Measurements from ENCODE around the gene MCU.
"Not testable (repeated sequence)": the region's sequence is repeated elsewhere in the genome, so short reads cannot be mapped to it uniquely, and the experiment has no call there.

MCU gene

DNA sequence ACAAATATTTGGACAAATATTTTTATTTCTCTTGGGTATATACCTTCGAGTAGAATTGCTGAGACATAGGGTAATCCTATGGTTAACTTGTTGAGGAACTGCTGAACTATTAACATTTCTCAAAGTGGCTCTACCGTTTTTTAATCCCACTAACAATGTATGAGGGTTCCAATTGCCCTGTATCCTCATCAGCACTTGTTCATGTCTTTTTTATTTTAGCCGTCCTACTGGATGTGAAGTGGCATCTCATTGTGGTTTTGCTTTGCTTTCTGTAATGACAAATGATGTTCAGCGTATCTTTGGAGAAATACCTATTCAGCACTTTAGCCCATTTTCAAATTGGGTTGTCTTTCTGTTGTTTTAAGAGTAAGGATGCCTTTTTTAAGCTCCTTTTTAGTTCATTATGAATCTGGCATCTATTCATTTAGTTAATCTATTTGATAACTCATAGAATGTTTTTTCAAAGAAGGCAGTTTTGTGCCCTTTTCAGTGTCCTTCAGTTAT is 40.0 kb downstream of the MCU start:
- no peak for DNase-seq

DNA sequence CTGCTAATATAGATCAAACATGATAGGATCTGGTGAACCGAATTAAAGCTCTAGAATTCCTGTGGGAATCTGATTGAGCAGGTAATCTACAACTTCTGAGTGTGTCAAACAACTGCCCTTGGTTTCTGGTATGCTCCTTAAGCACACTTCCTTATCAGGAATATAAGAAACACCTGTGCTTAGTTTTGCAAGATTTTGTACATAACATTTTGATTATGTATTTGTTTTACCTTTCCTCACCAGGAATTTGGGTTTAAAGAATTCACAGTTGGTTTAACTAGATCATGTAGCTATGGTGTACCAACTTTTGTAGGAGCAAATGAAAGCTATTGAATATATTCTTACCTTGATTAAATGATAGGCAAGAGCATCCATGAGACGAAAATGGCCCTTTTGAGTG is 40.6 kb downstream of the MCU start:
- DNase-seq, result no peak

DNA sequence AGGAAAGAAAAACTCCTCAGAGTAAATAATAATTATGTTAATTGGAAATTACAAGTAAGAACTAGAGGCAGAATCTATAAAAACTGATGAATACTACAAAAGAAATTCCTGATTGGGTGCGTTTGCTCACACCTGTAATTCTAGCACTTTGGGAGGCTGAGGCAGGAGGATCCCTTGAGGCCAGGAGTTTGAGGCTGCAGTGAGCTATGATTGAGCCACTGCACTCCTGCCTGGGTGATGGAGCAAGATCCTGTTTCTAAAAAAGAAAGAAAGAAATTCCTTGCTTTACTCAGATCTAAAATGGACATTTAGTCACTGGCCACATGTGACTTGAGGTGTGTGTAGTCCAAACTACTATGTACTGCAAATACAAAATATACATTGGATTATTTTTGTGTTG is 42.0 kb downstream of the MCU start:
- DNase-seq, result no peak

DNA sequence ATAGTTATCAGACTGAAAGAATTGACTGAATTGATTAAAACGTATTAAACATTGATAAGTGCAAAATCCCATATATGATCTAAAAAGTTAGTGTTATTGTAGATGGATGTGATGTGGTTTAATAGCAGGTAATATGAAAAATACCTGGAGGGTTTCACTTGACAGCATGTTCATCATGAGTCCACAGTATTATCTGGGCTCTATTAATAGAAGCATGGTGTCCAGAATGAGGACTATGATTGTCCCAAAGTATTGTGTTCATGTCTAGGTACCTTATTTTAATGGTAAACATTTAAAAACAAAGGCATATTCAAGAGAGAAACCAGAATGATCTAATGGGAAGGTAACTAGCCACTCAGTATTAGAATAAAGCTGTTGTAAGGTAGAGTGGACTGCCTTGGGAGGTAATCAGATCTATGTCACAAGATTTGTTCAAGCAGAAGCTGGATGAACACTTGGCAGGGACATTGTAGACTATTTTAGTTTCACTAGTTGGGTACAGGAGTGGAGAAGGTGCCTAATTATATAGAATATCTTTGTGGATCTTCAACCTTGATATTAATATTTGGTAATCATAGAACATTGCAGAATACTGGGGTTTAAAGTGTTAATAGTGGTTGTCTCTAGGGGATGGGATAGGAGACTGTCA is 43.5 kb downstream of the MCU start:
- DNase-seq, result no peak

DNA sequence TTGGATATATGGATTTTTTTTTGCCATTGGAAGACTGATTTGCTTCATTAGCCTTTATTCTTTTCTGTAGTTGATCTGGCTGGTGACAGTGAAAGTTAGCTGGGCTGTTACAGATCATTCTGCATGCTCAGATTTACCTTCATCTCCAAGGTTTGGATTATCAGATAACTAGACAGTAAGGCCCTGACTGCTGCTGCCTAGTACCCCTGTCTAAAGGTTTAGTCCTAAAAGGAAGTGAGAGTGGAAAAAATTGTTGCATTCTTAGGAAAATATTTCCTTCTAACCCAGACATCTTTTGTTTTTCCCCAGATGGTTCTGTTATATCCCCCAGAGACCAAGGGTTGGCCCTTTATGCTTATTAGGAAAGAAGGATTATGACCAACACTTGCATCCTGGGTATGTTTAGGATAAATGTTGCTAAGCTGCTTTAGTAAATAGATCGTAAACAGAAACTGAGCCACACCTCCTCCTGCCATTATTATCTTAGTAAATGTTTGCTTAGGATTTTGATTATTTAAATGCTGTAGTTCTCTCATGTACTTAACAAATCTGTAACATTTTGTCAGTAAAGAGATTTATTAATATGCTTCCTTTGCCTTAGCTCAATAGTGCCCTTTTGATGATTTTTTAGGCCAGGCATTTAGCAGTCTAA is 44.4 kb downstream of the MCU start:
- DNase-seq, result no peak

DNA sequence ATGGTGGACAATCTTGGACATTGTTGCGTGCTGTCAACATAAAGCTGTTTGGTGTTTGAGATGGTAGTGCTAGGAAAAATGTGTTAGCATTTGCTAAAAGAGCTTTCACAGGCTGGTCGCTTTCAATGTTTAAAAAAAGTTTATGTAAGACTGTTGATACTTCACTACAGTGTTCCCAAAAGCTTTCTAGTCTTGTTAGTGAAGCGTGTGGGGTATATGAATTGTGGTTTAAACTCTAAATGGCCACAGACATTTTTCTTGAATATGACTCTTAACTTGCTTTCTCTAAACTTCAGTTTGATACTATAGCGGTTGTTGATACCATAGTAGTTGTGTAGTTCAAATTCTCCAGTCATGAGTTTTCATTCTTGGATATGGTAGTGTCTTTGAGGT is 44.9 kb downstream of the MCU start:
- DNase-seq, result no peak

DNA sequence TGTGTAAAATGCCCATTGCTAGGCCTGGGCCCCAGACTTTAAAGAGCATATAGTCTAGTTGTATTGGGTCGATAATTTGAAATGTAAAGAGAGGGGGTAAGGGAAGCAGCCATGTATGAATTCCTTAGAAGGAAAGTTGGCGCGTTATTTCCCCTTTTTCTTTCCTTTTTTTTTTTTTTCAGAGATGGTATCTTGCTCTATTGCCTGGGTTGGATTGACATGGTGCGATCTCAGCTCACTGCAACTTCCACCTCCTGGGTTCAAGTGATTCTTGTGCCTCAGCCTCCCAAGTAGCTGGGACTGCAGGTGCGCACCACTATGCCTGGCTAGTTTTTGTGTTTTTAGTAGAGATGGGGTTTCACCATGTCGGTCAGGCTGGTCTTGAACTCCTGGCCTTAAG is 45.4 kb downstream of the MCU start:
- DNase-seq, result not testable (repeated sequence)

DNA sequence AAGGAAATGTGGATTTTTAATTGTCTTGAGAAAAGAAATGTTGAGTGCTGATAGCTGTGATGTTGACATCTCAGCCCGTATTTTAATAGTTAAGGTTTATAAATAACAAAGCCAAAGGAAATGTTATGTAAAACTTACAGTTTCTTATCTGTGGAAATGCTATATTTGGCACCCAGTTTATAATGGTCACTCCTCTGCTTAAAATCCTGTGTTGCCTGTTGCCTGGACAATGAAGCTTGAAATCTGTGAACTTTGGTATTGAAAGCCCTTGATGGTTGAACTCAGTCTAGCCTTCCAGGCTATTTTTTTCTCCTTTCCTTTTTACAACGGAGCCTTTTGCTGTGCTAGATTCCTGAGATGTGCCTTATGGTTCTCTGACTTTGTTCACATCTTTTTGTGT is 46.5 kb downstream of the MCU start:
- no peak for DNase-seq

DNA sequence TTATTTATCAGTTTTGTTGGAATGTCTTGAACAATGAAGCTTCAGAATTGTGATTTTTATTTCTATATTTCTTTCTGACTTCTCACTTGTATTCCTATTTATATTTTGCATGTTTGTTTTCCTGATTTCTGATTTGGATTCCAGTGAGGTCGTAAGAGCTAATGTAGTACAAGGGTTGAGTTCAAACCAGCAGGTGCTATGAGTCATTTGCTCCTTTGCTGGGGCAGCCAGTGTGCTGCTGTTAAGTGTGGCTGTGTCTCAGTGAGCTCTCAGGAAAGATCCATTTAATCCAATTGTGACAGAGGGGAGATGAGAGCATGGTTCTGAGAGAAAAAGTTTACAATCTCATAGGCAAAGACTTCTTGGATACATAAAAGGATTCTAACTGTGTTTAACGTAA is 48.6 kb downstream of the MCU start:
- DNase-seq, result no peak

DNA sequence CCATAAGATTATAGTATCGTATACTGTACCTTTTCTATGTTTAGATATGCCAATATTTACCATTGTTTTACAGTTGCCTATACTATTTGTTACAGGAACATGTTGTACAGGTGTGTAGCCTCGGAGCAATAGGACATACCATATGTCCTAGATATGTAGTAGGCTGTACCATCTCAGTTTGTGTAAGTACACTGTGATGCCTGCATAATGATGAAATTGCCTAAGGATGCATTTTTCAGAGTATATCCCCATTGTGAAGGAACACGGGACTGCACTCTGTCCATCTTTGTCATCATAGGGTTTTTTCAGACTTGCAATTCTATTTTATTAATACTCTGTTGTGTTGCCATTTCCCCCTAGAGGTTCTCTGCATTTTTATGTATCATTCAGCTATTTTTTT is 50.1 kb downstream of the MCU start:
- no peak for DNase-seq

DNA sequence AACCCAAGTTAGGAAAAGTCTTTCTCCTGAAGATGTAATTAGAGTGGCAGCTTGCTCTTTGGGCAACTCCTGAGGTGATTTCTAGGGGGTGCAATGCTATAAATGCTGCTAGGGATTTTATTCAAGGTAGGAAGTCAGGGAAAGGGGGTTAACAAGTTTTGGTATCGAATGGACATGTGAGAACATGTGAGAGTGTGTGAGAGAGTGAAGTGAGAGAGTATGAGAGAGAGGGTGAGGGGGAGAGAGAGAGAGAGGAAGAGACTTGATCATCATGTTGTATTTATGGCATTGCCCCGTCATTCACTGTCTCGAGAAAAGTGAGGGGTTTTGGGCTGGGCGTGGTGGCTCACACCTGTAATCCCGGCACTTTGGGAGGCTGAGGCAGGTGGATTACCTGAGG is 50.9 kb downstream of the MCU start:
- DNase-seq, result no peak

DNA sequence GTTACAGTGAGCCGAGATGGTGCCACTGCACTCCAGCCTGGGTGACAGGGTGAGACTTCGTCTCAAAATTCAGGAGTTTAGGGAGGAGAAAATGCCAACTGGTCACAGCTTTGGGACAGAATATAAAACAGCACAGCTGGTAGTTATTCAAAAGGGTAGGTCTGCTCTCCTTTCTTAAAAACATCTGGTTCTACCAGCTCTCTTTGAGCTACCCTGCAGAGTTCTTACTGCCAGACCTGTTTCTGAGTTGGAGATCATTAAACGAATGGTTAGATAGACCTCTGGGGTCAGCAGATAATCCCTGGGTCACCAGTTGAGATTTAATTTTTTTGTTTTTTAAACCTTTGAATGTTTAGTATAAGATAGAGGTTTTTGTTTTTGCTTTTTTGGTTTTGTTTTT is 52.6 kb downstream of the MCU start:
- no peak for DNase-seq

DNA sequence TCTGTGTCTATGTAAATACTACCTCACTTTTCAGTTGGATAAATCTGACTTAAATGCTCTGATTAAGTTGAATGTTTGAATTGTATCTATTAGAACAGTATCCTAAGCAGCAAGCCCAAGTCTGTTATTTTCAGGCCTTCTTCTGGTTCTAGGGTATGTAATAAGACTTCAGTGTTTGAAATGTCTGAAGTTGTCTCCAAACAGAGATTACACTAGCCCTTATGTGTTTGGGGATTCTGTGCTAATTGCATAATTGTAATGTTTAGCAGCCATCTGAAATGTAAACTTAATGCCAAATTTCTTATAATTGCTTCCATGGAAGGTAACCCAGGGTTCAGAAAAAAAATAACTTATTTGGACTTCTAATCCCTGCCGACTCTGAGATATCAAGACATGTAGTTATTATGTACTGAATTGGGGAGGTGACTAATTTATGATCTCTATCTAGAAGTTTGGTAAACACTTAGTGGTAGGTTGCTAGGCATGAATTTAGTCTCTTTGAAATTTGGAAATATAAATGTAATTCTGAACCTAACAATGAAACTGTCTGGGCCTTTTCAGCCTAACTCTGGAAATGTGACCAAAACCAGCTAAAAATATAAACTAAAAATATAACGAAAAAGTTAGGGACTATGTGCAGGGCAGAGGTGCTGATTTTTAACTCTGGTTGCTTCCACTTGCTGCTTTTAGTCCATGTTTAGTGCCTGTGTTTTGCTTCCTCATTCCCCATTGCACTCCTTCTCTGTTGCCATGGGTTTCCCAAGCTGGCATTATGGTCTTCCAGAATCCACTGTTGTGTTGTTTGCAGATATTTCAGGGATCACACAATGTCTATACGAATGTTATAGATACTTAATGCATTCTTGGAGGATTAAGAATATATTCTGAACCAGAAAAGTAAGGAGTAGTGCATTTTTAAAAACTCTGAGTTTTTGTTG is 54.8 kb downstream of the MCU start:
- DNase-seq, result no peak

DNA sequence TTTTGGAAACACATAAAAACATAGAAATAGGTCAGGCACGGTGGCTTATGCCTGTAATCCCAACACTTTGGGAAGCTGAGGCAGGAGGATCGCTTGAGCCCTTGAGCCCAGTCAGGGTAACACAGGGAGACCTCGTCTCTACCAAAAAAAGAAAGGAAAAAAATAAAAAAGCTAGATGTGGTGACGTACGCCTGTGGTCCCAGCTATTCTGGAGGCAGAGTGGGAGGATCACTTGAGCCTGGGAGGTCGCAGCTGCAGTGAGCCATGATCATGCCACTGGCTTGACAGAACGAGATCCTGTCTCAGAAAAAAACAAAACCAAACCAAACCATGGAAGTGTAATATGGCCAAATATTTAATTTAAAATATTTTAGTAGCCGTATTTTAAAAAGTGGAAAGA is 55.6 kb downstream of the MCU start:
- no peak for DNase-seq

DNA sequence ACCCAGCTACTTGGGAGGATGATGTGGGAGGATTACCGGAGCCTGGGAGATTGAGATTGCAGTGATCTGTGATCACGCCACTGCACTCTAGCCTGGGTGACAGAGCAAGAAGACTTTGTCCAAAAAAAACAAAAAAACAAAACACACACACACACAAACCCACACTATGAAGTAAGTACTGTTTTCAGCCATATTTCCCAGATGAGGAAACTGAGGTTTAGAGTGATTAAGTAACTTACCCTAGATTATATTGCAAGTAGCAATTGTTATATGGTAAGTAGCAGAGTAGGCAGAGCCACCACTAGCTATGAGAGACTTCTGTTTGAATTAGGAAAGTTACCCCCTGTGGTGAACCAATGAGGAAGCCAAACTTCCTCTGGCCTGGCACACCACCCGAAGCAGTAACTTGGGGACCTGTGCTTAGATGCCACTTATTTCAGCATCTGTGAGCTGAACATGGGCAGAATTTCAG is 61.9 kb downstream of the MCU start:
- DNase-seq, result no peak

DNA sequence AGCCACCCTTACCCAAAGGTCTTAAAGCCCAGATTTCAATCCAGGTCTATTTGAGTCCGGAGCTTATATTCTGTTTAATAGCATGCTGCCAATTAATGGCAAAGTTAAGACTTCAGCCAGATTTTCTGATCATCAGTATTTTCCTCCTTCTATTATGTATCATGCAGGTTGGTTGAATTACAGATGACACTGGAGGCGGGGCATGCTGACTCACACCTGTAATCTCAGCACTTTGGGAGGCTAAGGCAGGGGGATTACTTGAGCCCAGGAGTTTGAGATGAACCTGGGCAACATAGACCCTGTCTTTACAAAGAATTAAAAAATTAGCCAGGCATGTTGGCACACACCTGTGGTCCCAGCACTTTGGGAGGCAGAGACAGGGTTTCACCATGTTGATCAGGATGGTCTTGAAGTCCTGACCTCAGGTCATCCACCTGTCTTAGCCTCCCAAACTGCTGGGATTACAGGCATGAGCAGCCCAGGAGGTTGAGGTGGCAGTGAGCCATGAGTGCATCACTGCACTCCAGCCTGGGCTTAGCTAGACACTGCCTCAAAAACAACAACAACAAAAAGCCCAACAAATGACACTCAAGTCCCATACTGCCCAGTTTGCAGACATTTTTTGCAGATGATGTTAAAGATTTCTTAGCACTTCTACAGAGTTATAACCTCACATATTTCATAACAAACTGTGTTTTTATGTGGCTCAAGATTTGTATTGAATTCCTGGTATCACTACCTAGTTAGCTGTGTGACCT is 62.5 kb downstream of the MCU start:
- no peak for DNase-seq

DNA sequence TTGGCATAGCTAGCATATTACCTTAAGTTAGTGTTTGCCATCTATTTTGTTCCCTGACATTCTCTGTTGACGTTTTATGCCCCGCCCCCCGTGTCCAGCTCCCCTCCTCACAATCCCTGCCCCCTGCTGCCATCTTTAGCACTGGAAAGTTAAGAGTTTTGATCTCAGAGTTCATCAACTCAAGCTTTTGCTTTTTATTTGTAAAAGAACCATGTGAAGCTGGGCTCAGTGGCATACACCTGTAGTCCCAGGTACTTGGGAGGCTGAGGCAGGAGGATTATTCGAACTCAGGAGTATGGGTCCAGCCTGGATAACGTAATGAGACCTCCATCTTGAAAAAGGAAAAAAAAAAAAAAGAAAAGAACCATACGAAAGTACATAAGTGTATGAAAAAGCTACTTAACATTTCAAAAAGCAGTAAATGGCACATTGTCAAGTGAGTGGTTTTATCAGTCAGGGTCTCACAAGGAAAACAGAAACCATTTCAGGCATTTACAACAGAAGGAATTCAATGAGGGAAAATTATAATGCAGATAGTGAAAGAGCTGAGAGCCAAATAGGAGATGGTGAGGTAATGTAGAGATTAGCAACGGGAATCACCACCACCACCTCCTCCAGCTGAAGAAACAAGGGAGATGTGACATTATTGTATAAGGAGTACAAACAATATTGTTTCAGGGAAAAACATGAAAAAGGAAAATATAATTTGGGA is 64.9 kb downstream of the MCU start:
- DNase-seq, result no peak

DNA sequence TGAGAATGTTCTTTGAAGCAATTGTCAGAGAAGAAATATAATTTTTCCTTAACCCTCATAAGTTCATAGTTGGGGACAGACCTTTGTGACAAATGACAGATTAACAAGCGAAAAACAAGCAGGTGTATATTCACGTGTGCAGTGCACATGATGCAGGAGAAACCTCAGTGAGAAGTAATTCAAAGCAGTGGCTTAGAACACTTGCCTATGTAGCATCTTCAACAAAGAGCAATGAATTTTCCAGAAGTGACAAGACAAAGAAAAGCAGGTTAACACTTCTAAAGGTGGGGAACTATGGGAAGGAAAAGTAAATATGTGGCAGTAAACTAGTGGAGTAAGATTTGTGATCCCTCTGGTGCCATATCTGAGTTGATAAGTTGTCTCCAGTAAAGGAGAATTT is 65.8 kb downstream of the MCU start:
- no peak for DNase-seq

DNA sequence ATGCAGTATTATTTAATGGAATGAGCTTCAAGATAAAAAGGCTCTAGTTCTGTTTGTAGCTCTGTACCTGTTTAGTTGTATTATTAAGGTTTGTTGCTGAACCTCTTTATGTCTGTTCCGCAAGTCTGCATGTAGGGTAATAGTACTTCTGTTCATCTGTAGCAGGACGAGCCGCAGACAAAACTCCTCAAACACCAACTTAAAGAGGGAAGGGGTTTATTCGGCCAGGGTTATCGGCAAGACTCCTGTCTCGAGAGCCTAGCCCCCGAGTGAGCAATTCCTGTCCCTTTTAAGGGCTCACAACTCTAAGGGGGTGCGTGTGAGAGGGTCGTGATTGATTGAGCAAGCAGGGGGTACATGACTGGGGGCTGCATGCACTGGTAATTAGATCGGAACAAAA is 67.0 kb downstream of the MCU start:
- not testable (repeated sequence) for DNase-seq

DNA sequence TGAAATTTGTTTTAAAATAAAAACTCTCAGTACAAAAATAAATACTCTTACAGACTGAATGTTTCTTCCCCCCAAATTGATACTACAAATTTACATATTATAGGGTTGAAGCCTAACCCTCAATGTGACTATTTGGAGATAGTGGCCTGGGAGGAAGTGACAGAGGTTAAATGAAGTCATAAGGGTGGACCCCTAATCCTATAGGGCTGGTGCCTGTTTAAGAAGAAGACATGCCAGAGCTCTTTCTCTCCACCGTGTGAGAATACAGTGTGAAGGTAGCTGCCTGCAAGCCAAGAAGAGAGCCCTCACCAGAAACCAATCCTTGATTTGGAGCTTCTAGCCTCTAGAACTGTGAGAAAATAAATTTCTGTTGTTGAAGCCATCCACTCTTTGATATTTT is 67.6 kb downstream of the MCU start:
- DNase-seq, result no peak

DNA sequence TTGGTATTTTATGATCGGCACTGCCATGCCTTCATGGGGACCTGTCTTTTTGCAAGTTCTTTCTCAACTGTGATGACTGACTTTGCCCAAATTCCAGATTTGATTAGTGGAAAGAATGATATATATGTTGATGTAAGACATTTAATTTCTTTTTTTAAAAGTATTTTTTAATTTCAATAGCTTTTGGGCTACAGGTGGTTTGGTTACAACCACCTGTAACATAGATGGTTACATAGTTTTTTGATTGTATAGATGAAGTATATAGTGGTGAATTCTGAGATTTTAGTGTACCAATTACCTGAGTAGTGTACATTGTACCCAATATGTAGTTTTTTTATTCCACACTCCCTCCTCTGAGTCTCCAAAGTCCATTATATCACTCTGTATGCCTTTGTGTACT is 69.6 kb downstream of the MCU start:
- DNase-seq, result no peak

DNA sequence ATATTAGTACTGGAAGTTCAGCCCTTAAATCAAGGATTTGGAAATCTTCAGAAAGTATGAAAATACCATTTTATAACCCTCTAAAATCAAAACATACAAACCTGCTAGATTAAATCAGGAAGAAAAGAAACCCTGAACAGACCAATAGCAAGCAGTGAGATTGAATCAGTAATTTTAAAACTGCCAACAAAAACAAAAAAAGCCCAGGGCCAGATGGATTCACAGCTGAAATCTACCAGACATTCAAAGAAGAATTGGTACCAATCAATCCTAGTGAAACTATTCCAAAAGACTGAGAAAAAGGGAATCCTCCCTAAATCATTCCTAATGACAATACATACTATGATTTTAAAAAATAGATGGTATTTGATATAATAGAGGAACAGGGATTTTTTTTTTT is 70.1 kb downstream of the MCU start:
- DNase-seq, result no peak

All from NCI-H2081 treated with DMSO at 0.1 percent for 48 hours (cell line).